Liver (tissue), 3 donors: Measurements from ENCODE around the gene MED15.

Source experiments
- GABPA ChIP-seq, 2 donors: IDR thresholded peaks in 1 of 2; conservative IDR thresholded peaks in 1 of 2; 2 replicates each; pipeline ENCODE4 v1.6.1; 2016; ENCODE audit warnings: antibody characterized with exemption in 2 of 2, mild to moderate bottlenecking in 1 of 2, moderate library complexity in 1 of 2
- JUND ChIP-seq, 2 donors: IDR thresholded peaks; 2 replicates each; pipeline ENCODE4 v1.6.1; 2016; ENCODE audit warnings: antibody characterized with exemption in 2 of 2
- NR2F2 ChIP-seq: IDR thresholded peaks from 2 replicates; pipeline ENCODE4 v1.6.1; 2016; ENCODE audit warnings: antibody characterized with exemption
- SP1 ChIP-seq: IDR thresholded peaks from 2 replicates; pipeline ENCODE4 v1.6.1; 2018; ENCODE audit warnings: antibody characterized with exemption, mild to moderate bottlenecking
- TF ChIP-seq, protein P1 (sequence below): IDR thresholded peaks from 2 replicates; pipeline ENCODE4 v1.6.1; 2016; ENCODE audit warnings: antibody characterized with exemption
- TF ChIP-seq, protein P2 (sequence below): fragments of 150-350 bp; IDR thresholded peaks from 2 replicates; pipeline ENCODE4 v1.5.1; 2017; ENCODE audit warnings: improper control_type of control experiment, low read depth, low read length; ENCODE audit not compliant: missing input control
- TF ChIP-seq, protein P3 (sequence below): IDR thresholded peaks from 2 replicates; pipeline ENCODE4 v1.6.1; 2016; ENCODE audit warnings: antibody characterized with exemption, mild to moderate bottlenecking
- donor health status: healthy.
- donor health status: healthy.

DNA sequence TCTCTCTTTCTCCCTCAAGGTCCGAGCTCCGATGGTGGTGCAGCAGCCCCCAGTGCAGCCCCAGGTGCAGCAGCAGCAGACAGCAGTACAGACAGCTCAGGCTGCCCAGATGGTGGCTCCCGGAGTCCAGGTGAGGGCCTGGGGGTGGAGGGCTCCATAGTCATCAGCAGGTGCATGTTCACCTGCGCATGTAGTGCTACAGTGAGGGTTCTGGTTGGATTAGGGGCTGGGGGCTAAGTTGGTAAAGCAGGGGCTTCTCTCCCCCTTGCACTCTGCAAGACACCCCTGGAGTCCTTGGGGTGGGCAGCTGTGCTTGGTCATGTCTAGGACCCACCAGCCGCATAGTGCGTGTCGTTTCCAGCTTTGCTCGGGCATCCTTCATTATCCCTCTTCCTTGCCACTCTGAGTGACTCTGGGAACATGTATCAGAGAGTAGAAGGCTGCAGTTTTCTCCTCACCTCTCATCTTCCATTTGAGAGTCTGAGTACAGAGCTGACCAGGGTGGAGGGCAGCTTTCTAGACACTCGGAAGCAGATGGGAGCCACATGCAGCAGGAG, 61.2 kb downstream of the MED15 start:
- TF ChIP-seq, protein P1, sequence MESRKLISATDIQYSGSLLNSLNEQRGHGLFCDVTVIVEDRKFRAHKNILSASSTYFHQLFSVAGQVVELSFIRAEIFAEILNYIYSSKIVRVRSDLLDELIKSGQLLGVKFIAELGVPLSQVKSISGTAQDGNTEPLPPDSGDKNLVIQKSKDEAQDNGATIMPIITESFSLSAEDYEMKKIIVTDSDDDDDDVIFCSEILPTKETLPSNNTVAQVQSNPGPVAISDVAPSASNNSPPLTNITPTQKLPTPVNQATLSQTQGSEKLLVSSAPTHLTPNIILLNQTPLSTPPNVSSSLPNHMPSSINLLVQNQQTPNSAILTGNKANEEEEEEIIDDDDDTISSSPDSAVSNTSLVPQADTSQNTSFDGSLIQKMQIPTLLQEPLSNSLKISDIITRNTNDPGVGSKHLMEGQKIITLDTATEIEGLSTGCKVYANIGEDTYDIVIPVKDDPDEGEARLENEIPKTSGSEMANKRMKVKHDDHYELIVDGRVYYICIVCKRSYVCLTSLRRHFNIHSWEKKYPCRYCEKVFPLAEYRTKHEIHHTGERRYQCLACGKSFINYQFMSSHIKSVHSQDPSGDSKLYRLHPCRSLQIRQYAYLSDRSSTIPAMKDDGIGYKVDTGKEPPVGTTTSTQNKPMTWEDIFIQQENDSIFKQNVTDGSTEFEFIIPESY, result no peak
- TF ChIP-seq, protein P2, sequence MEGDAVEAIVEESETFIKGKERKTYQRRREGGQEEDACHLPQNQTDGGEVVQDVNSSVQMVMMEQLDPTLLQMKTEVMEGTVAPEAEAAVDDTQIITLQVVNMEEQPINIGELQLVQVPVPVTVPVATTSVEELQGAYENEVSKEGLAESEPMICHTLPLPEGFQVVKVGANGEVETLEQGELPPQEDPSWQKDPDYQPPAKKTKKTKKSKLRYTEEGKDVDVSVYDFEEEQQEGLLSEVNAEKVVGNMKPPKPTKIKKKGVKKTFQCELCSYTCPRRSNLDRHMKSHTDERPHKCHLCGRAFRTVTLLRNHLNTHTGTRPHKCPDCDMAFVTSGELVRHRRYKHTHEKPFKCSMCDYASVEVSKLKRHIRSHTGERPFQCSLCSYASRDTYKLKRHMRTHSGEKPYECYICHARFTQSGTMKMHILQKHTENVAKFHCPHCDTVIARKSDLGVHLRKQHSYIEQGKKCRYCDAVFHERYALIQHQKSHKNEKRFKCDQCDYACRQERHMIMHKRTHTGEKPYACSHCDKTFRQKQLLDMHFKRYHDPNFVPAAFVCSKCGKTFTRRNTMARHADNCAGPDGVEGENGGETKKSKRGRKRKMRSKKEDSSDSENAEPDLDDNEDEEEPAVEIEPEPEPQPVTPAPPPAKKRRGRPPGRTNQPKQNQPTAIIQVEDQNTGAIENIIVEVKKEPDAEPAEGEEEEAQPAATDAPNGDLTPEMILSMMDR, result no peak
- TF ChIP-seq SP1 (no peak), GABPA (IDR thresholded peaks at IDR 0.05 in 1 of 2, conservative IDR thresholded peaks at IDR 0.05 in 1 of 2) (no peak), JUND (IDR thresholded peaks at IDR 0.05) (no peak), NR2F2 (no peak)
- TF ChIP-seq, protein P3, sequence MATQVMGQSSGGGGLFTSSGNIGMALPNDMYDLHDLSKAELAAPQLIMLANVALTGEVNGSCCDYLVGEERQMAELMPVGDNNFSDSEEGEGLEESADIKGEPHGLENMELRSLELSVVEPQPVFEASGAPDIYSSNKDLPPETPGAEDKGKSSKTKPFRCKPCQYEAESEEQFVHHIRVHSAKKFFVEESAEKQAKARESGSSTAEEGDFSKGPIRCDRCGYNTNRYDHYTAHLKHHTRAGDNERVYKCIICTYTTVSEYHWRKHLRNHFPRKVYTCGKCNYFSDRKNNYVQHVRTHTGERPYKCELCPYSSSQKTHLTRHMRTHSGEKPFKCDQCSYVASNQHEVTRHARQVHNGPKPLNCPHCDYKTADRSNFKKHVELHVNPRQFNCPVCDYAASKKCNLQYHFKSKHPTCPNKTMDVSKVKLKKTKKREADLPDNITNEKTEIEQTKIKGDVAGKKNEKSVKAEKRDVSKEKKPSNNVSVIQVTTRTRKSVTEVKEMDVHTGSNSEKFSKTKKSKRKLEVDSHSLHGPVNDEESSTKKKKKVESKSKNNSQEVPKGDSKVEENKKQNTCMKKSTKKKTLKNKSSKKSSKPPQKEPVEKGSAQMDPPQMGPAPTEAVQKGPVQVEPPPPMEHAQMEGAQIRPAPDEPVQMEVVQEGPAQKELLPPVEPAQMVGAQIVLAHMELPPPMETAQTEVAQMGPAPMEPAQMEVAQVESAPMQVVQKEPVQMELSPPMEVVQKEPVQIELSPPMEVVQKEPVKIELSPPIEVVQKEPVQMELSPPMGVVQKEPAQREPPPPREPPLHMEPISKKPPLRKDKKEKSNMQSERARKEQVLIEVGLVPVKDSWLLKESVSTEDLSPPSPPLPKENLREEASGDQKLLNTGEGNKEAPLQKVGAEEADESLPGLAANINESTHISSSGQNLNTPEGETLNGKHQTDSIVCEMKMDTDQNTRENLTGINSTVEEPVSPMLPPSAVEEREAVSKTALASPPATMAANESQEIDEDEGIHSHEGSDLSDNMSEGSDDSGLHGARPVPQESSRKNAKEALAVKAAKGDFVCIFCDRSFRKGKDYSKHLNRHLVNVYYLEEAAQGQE, result no peak
